ENCODE measurements around the gene ALX4. TPM values are rescaled to one million over a fixed set of nuclear protein-coding genes. Genes with fewer than 3 reads are reported as not detected.

The ALX4 gene
- total and polyA plus RNA-seq, 3 donors from 2014 or later, result 0.56 to 1.0 (median 0.58) TPM

GRCh38 chr11:44275961-44276550 is 33.9 kb downstream of the ALX4 start:
- intact Hi-C loops (cut with DNase I; ENCODE audit: low total_unique reads), result no loop called here
- DNase-seq, result no peak
- WGBS, 2 donors, result 87 to 100% methylated on average over 1 to 7 of the region's 7 CpGs
- TF ChIP-seq, protein P1, sequence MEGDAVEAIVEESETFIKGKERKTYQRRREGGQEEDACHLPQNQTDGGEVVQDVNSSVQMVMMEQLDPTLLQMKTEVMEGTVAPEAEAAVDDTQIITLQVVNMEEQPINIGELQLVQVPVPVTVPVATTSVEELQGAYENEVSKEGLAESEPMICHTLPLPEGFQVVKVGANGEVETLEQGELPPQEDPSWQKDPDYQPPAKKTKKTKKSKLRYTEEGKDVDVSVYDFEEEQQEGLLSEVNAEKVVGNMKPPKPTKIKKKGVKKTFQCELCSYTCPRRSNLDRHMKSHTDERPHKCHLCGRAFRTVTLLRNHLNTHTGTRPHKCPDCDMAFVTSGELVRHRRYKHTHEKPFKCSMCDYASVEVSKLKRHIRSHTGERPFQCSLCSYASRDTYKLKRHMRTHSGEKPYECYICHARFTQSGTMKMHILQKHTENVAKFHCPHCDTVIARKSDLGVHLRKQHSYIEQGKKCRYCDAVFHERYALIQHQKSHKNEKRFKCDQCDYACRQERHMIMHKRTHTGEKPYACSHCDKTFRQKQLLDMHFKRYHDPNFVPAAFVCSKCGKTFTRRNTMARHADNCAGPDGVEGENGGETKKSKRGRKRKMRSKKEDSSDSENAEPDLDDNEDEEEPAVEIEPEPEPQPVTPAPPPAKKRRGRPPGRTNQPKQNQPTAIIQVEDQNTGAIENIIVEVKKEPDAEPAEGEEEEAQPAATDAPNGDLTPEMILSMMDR (IDR thresholded peaks at IDR 0.05), result no peak
- no peak for TF ChIP-seq POLR2A (IDR thresholded peaks at IDR 0.05)
- Histone ChIP-seq H3K27ac (no peak overlapping the region), H3K9me3 (no peaks in the 10 kb centered on the region), H3K27me3 (no peaks in the 10 kb centered on the region), H3K4me3 (no peak overlapping the region), H3K36me3 (ENCODE audit: low read depth, missing control alignments) (no peaks in the 10 kb centered on the region), H3K4me1 (no peaks in the 10 kb centered on the region)

DNA sequence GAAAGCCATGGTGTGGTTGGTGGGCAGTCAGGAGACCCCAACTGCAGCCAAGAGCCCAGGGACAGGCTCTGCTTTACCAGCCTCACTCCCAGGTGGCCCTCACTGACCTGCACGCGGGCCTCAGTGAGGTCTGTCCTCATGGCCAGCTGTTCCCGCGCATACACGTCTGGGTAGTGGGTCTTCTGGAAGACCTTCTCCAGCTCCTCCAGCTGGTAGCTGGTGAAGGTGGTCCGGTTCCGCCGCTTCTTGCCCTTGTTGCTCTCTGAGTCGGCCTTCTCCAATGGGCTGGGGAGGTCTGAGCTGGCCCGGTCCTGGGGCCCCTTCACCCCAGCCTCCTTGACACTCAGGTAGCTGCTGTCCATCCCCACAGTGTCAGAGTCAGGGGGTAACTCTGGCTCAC is 34.7 kb downstream of the ALX4 start:
- Histone ChIP-seq H3K36me3 (ENCODE audit: low read depth, missing control alignments) (no peaks in the 10 kb centered on the region), H3K27ac (no peak overlapping the region), H3K9me3 (no peaks in the 10 kb centered on the region), H3K27me3 (no peaks in the 10 kb centered on the region), H3K4me1 (peaks cover 7% of the 10 kb centered on the region), H3K4me3 (no peak overlapping the region)
- no peak for TF ChIP-seq POLR2A (IDR thresholded peaks at IDR 0.05)
- TF ChIP-seq, protein P1 (IDR thresholded peaks at IDR 0.05), result no peak
- 98% methylated on average over 8 to 10 of the region's 10 CpGs for WGBS, 2 donors
- intact Hi-C loops (cut with DNase I; ENCODE audit: low total_unique reads), result no loop called here
- DNase-seq, result no peak

DNA sequence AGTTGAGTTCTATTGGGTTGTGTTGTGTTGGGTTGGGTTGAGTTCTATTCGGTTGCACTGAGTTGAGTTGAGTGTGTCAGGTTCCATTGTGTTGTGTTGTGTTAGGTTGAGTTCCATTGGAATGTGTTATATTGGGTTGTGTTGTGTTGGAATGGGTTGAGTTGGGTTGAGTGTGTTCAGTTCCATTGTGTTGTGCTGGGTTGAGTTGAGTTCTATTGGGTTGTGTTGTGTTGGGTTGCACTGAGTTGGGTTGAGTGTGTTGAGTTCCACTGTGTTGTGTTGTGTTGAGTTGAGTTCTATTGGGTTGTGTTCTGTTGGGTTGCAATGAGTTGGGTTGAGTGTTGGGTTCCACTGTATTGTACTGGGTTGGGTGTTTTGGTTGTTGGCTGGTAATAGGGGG is 35.5 kb downstream of the ALX4 start:
- 97 to 100% methylated on average over 1 of the region's 1 CpG for WGBS, 2 donors
- H3K4me1 ChIP-seq, result peaks cover 13% of the 10 kb centered on the region
- H3K27ac ChIP-seq, result no peak overlapping the region
- TF ChIP-seq, protein P1 (IDR thresholded peaks at IDR 0.05), result no peak
- TF ChIP-seq POLR2A (IDR thresholded peaks at IDR 0.05), result no peak
- H3K9me3 ChIP-seq, result no peaks in the 10 kb centered on the region
- no peaks in the 10 kb centered on the region for H3K36me3 ChIP-seq (ENCODE audit: low read depth, missing control alignments)
- intact Hi-C loops (cut with DNase I; ENCODE audit: low total_unique reads), result no loop called here
- H3K4me3 ChIP-seq, result no peak overlapping the region
- DNase-seq, result no peak
- H3K27me3 ChIP-seq, result no peaks in the 10 kb centered on the region

DNA sequence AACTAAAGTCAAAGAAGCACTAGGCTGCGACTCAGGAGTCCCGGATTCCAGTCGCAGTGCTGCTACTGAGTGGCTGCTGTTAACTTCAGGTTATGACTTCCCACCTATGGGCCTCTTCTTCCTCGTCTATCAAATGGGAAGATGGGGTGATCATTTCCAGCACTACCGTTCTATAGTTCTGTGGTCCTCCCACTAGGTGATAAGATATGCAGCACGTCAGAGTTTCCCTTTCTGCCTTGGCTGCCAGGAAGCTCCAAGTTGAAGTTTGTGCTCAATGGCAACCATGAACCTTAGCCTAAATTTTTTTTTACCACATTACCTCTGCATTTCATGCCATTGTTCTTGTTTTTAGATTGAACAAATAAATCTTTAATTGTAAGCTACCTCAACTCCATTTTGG is 38.7 kb downstream of the ALX4 start:
- 85 to 94% methylated on average over 6 of the region's 6 CpGs for WGBS, 2 donors
- Histone ChIP-seq H3K4me3 (no peak overlapping the region), H3K36me3 (ENCODE audit: low read depth, missing control alignments) (no peaks in the 10 kb centered on the region), H3K4me1 (peaks cover 13% of the 10 kb centered on the region), H3K9me3 (no peaks in the 10 kb centered on the region), H3K27me3 (no peaks in the 10 kb centered on the region), H3K27ac (no peak overlapping the region)
- TF ChIP-seq POLR2A (IDR thresholded peaks at IDR 0.05), result no peak
- DNase-seq, result no peak
- intact Hi-C loops (cut with DNase I; ENCODE audit: low total_unique reads), result no loop called here

DNA sequence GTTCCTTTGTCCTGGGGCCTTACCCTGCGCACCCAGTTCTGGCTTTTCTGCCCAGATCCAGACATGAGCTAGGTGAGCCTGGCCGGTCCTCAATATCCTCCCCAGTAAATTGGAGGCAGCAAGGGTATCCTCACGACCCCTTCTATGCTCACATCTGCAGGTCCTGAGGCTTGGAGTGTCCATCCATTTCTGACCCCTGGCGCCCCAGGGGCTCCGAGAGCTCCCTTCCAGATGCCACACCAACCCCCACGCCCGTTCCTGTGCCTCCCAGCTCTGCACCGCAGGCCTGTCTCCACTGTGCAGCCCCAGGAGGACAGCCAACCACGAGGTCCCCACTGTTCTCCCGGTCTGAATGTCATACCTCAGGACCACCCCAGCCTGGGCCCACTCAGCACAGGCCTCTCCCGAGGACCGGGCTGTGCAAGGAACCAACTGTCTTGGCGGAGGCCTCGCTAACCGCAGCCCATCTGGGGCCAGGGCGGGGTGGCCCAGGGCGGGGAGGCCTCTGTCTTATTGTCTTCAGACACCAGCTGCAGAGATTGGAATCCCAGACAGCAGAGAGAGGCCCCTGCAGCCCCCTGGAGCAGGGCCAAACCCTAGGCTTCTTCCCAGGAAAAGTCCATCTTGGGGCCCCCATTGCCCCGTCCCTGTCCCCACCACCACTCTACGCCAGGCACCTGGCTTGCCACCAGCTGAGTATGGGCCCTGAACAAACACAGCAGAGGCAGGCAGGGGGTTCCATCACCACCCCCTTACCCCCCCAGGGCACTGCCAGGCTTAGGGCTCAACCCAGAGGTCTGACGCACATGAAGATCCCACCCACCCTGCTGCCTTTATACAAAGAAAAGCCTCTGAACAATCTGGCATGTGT is 39.3 kb downstream of the ALX4 start:
- H3K36me3 ChIP-seq (ENCODE audit: low read depth, missing control alignments), result no peaks in the 10 kb centered on the region
- H3K27ac ChIP-seq, result no peak overlapping the region
- H3K27me3 ChIP-seq, result no peaks in the 10 kb centered on the region
- H3K4me1 ChIP-seq, result peaks cover 13% of the 10 kb centered on the region
- intact Hi-C loops (cut with DNase I; ENCODE audit: low total_unique reads), result no loop called here
- no peak overlapping the region for H3K4me3 ChIP-seq
- WGBS, 2 donors, result 86% methylated on average over 2 to 20 of the region's 20 CpGs
- no peaks in the 10 kb centered on the region for H3K9me3 ChIP-seq
- no peak for DNase-seq
- TF ChIP-seq, protein P1 (IDR thresholded peaks at IDR 0.05), result no peak
- TF ChIP-seq POLR2A (IDR thresholded peaks at IDR 0.05), result no peak

All from testis (tissue), 3 donors.